Lower leg skin (tissue), 3 donors: Measurements from ENCODE around the gene SHISAL1.

Source experiments
- CTCF ChIP-seq, 3 donors: fragments of 450-650 bp; IDR thresholded peaks; one replicate each; pipeline ENCODE4 v1.5.1; 2016; ENCODE audit warnings: antibody characterized with exemption in 3 of 3, mild to moderate bottlenecking in 3 of 3, moderate library complexity in 2 of 3
- POLR2A ChIP-seq, 2 donors: fragments of 450-650 bp; IDR thresholded peaks; one replicate each; pipeline ENCODE4 v1.6.1; 2016 to 2017; ENCODE audit warnings: antibody characterized with exemption in 2 of 2, mild to moderate bottlenecking in 1 of 2, moderate library complexity in 1 of 2

- TF ChIP-seq POLR2A (IDR thresholded peaks at IDR 0.05), result no peak
- TF ChIP-seq CTCF (IDR thresholded peaks at IDR 0.05), result no peak
Measured at GRCh38 chr22:44256085-44256484, 56.7 kb downstream of the SHISAL1 start.
